ENCODE measurements around the gene ACBD4.

ACBD4 gene, protein sequence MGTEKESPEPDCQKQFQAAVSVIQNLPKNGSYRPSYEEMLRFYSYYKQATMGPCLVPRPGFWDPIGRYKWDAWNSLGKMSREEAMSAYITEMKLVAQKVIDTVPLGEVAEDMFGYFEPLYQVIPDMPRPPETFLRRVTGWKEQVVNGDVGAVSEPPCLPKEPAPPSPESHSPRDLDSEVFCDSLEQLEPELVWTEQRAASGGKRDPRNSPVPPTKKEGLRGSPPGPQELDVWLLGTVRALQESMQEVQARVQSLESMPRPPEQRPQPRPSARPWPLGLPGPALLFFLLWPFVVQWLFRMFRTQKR

DNA sequence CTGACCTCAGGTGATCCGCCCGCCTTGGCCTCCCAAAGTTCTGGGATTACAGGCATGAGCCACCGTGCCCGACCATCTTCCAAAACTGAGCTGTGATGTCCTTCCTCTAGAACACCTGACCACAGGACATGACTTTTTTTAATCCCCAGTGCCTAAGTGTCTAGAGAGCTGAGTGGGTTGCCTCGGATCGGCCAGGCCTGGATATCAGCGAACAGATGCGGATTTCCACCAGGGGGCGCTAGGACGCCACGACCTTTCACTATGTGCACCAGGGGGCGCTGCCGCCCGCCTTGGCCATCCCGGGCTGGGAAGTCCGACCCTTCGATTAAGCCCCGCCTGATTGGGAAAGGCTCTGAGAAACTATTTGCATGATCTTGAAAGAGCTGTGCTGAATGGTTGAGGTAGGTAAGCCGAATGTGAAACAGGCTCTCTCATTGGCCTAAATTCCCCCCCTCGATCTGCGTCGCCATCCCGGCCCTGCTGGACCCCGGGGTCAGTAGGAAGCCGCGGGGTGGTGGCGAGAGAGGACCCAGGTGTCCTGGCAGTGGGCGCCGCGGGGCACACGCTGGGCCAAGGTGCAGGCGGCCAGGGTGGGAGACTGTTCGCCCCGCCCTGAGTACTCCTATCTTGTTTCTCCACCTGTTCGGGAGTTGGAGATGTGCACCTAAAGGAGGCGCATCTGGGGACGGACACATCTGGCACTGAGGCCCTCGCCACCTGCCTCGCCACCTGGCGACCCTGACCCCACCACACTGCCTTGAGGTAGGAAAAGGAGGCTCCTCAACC, at the start of gene ACBD4:
Gene ACBD4, plus strand, starts transcription at position 496 of the 786 bp plus-strand sequence. CDS start 458 bp downstream, outside the sequence.
- peak; percentile 96 for DNase-seq

DNA sequence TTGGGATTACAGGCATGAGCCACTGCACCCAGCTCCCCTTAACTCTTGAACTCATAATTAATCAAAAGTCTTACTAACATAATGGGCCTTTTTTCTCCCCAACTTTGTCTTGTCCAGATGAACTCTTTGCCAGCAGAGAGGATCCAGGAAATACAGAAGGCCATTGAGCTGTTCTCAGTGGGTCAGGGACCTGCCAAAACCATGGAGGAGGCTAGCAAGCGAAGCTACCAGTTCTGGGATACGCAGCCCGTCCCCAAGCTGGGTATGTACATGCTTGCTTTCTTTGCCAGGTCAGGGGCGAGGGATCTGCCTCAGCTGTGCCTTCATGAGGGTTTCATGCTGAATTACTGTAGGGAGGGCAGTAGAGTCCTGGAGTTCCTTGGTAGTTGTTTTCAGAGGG, 49.1 kb upstream of the ACBD4 start:
- no peak for DNase-seq

DNA sequence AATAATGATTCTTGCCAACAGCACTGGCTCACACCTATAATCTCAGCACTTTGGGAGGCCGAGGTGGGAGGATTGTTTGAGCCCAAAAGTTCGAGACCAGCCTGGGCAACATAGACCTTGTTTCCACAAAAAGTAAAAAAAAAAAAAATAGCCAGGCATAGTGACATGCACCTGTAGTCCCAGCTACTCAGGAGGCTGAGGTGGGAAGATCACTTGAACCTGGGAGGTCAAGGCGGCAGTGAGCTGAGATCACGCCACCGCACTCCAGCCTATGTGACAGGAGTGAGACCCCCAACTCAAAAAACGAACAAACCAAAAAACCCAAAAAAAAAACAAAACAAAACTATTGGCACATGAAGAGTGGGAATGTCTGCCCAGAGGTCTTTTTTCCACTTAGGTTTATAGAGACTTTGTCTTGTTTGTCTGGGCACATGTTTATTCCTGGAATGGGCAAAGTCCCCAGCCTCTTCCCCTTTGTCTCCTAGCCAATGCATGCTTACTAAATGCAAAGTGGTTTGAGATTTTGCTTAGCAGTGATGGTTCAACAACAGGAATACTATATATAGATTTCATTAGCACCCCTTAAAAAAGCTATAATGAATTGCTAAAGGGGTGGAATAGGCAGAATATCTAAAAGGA, 48.5 kb upstream of the ACBD4 start:
- no peak for DNase-seq

DNA sequence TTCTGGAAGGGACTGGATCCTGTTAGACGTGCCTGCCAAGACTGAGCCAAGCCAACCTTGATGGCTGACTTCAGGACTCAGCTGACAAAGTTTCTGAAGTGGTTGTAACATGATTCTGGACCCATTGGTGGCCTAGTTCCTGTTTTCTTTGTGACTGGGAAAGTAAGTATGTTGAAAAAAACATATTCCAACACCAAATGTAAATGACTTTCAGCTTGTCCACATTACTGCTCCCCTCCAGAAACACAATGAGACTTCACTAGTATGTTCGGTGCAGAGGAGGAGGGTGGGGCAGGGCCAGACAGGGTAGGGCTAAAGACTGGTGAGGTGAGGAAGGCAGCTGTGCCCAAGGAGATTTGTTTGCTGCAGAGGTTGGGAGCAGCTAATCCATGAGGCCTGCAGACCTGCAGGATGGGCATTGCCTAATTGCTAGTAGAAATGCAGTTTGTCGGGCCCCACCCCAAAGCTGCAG, 47.9 kb upstream of the ACBD4 start:
- DNase-seq, result no peak

DNA sequence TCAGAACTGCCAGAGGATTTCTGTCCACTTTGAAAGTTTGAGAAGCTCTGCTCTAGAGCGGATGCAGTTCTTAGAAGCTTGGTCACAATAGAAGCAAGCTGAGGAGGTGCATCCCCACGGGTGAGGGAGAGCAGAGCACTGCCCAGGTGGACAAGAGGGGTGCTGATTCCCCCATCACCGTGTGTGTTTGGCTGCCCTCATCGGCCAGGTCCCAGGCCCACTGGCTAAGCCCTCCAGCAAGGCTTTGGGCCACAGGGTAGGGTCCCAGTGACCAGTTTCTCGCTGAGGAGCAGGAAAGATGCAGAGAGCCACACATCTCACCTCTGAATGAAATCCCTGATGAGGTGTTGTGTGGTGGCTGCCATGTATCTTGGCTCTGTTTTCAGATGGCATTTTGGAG, 47.5 kb upstream of the ACBD4 start:
- DNase-seq, result no peak

DNA sequence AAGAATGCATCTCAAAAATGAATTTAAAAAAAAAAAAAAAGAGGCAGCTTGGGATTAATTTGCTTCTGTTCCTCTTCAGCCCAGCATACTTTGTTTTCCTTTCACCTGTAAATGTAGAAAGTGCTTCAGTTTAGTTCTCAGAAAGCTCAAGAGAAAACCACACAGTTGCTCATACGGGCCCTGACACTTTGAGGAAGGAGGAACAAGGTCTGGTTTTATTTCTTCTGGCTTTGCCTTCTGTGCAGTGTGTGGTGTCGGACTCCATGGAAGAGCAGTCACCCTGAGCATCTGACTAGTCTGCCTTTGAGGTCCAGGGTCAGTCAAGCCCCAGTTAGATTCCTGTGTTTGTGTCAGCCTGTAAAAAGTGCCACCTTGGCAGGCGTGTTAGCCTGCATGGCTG, 46.7 kb upstream of the ACBD4 start:
- DNase-seq, result no peak

DNA sequence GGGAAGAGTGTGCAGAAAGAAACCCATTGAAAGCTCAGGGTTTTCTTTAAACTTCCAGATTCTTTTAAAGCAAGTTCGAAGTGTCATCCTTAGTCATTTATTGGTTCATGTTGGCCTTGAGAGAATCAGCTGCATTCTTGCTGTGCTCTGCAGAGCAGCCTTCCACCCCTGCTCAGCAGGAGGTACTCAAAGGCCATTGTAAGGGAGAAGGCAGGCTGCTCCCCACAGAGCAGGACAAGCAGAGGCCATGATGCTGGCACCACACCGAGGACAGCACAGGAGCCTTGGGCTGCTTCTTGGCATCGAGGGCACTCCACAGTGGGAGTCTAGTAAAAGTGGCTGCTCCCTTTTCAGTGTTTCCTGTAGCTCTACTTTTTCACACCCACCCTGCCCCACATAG, 44.8 kb upstream of the ACBD4 start:
- DNase-seq, result no peak

DNA sequence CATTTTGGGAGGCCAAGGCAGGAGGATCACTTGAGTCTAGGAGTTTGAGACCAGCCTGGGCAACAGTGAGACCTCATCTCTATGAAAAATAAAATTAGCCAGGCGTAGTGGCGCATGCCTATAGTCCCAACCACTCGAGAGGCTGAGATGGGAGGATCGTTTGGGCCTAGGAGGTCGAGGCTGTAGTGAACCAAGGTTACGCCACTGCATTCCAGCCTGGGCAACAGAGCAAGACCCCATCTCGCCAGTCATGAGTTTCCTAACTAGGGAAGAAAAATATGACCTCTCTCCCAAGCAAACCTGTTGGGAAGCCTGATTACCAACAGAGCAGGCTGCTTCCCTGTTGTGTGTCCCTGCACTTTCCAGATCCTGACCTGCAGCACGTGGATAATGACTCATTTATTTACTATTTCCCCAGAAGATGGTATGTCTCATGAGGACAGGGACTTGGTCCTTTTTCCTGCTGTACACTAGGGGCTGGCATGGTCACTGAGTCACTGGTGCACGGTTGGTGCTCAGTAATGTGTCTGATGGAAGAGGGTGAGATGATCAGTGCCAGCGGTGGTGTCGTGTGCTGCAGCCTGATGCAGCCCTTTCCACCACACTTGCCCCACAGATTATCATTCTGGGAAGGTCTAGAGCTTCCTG, 43.6 kb upstream of the ACBD4 start:
- DNase-seq, result no peak

DNA sequence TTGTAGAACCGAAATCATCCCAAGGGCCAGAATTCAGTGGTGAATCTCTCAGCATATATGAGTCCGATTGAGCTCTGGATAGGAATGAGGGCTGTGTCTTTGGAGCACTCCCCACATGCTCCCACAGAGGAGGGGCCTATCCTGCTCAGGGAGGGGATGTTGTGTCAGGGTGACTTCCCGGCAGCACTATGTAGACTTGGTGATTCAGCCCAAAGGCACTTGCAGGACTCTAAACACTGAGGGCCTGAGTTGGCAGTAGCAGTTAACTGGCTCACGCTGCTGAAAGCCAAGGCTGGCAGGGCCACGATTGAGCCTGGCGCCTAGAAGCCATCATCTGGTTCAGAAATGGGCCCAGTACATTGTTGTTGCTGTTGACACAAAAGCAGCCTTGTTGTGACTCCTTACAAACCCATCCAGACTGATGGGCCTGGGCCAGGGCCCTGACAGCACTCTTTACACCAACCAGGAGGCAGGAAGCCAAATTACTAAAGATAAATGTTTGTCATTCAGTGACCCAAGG, 42.5 kb upstream of the ACBD4 start:
- no peak for DNase-seq

DNA sequence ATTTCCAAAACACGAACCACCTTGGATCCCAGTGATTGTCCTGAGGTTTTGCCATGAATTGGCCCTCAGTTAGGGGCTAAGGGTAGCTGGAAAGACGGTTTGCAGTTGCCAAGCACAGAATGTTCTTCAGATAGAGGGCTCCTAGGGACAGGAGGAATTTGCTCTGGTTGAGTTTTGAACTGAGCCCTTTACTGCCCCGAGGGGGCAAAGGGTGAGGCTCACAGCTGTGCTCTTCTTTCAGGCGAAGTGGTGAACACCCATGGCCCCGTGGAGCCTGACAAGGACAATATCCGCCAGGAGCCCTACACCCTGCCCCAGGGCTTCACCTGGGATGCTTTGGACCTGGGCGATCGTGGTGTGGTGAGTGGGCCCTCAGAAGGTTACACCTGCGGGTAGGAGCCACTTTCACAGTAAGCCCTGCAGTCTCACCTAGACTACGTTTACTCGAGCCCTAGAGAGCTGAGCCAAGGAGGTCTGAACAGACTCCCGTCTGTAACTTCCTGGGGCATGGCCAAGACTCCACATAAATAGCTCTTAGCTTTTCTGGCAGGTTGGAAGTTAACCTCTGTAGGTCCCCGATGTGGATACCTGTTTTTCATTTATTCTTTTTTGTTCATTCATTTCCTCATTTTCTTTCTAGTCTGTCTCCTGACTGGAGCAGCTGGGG, 41.9 kb upstream of the ACBD4 start:
- DNase-seq, result no peak

DNA sequence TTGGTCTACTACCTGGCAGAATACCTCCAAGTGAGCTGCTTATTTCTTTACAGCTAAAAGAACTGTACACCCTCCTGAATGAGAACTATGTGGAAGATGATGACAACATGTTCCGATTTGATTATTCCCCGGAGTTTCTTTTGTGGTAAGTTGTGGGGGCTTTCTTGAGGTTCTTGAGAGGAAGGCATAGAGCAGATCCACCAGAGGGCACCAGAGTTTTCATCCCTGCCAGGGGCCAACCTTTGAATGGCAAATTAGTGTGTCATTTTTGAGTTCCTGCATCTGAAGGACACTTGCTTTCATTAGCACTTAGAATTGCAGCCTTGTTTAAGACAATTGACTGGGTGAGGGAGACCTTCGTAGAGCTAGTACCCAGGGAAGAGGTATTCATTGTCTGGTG, 39.3 kb upstream of the ACBD4 start:
- peak; percentile 46 for DNase-seq

DNA sequence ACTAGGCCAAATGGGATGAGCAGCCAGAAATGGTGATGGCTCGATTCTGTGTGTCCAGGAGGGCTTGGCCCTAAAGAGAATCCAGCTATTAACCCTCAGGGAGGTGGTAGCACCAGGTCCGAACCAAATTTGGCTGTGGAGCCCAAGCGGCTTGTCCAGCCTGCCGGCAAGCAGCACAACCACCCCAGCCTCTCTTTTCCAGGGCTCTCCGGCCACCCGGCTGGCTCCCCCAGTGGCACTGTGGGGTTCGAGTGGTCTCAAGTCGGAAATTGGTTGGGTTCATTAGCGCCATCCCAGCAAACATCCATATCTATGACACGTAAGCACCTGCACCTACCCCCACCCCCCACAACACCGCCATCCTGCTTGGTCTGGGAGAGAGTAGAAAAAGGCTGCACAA, 38.6 kb upstream of the ACBD4 start:
- no peak for DNase-seq

DNA sequence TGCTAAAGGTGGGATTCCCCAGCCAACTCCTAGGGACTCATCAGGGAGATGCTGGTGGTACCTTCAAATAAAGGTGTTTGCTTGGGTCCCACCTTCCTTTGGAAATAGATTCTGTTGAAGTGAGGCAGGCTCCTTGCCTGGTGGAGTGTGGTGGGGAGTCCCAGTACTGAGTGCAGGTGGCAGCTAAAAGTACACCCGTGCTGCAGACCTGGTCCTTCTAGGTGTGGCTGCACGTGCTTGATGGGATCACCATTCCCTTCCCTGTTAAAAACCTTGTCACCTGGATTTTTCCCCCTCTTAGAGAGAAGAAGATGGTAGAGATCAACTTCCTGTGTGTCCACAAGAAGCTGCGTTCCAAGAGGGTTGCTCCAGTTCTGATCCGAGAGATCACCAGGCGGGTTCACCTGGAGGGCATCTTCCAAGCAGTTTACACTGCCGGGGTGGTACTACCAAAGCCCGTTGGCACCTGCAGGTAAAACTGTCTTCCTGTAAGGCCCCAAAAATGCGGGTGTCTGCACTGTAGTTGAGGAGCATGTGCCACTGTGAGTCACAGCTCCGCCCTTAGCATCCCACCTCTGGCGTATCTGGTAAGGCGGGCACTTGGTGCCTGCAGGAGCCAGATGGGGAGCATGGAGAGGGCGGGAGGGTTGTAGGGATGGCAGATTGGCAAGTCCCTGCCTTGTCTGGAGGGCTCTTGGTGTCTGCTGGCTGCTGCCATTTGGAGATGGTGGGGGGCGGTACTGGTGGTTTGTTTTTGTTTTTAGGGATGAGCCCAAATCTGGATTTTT, 37.2 kb upstream of the ACBD4 start:
- DNase-seq, result peak; percentile 93

DNA sequence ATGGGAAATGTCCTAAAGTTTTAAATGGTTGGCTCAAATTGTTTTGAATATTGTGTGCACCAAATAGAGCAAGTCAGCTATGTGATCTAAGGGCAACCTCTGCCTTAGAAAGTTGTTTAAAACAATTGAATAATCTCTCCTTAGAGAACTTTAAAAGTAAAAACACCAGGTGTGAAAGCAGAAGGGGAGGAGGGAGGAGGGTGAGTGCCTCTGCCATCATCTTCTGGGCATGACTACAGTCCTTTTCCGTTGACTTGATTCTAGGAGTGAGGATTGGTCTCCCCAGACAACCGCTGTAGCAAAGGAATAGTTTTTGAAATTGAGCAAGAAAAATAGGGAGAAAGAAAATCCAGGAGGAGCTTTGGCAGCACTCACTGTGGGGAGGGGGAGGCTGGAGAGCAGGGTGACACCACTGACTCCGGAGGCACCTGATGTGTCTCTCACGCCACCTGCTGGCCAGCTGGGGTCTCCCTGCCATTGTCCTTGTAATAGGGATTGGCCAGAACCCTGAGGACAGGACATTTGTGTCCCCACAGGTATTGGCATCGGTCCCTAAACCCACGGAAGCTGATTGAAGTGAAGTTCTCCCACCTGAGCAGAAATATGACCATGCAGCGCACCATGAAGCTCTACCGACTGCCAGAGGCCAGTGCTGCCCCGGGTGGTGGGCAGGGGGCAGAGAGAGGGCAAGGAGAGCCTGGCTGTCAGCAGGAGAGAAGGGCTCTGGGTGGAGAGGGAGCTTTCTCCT, 36.4 kb upstream of the ACBD4 start:
- DNase-seq, result peak; percentile 78

DNA sequence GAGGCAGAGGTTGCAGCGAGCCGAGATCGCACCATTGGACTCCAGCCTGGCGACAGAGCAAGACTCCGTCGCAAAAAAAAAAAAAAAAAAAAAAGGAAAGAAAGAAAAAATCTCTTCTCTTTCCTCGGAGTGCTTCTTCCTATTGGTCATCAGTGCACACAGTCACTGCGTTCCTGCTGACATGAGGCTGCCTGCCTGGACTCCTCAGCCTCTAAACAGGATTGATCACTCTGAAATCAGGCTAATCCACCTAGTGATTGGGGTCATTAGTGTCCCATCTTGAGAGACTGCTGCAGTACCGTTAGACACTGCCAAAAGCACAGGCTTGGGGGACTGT, 34.0 kb upstream of the ACBD4 start:
- DNase-seq, result no peak

DNA sequence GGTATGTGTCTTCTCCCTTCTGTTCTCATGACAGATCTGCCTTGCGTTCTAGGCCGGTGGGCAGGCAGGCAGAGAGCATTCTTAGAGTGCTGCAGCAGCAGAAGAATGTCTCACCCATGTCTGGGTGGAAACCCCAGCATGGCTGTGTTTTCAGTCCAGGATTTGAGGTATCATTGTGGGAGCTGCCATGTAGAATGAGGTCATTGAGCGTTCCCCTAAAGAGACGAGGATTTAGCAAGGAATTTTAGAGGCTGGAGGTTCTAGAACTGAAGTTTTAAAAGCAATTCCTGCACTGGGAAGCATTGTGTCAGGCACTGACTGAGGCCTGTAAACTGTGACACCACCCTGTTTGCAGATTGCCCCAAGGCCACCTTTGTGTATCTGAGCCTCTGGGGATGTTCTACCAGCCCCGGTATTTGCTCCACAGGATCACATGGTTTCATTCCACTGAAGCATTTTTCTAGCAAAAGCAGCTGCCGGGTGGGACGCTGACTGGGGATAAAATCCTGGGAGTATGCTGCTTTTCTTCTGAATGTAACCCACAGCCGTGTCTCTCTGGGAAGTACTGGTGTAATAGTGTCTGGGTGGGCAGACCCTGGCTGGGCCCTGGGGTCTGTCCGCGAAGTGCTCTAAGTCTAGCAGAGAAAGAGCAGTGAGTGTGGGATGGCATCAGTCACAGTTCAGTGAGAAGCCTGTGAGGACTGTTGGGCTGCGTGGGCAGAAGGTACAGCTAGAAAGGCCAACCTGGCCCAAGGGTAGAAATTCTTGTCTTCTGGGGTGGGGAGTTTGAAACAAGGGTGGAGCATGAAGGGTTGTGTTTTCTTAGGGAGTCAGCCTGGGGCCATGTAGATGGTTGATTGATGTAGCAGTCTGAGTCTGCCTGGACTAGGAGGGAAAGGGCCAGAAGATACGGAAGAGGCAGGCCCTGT, 33.3 kb upstream of the ACBD4 start:
- DNase-seq, result no peak

DNA sequence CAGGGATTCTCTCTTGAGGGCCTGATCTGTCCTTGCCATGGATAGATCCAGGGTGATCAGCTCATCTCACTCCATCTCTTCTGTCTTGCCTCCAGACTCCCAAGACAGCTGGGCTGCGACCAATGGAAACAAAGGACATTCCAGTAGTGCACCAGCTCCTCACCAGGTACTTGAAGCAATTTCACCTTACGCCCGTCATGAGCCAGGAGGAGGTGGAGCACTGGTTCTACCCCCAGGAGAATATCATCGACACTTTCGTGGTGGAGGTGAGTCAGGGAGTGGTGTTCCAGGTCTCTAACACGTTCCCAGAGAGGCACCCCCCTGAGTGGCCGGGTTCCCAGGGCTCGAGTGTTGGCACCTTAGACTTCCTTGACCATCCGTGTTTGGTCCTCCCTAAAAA, 32.6 kb upstream of the ACBD4 start:
- DNase-seq, result no peak

DNA sequence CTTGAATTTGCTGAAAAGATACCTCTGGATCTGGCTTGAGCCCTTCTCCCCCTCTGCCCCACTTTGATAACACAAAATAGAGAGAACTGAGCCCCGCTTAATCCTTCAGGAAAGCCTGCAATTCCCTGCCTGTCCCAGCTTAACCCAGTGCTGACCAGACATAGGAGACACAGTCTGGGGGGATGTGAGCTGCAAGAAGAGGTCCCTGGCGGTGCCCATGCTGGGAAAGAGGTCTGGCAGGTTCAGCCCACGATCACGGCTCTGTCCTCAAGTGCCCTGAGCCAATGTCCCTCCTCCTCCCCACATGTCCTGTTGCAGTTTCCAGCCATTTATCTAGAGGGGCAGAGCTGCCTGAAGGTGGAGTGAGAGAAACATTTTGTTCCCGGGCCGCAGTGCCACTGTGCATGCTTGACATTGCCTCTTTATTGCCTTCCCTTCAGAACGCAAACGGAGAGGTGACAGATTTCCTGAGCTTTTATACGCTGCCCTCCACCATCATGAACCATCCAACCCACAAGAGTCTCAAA, 32.2 kb upstream of the ACBD4 start:
- no peak for DNase-seq

DNA sequence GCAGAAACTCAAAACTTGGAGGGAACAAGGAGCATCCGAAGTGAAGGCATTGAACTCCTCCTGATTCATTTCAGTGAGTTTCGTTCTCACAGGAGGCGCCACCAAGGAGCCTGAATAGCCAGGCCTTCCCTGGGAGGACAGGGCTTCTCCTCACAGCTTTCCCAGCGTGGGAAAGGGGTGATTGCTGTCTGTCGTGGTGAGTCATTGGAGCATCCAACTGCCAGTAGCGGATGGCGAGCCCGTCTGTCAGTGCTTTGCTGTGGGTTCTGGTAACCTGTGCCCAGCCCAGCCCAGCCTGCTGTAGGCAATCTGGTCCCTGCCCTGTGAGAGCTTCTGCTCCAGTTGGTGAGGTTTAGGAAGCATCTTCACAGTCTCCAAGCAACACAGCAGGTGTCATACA, 31.5 kb upstream of the ACBD4 start:
- DNase-seq, result no peak

DNA sequence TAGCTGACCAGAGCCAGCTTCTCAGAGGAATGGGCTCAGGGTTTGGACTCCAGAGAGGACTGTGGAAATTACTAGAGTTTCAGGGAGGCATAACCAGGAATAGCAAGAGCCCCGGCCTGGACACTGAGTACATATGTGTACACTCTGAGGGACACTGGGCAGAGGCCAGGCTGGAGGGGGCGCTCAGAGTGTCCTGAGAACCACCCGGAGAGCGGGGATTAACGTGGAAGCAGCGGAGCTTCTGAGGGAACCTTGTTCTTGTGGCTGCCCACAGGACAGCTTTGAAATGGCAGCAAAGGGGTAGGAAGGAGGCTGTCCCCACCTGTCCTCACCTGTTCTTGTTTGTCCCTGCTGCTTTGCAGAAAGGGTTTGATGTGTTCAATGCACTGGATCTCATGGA, 31.0 kb upstream of the ACBD4 start:
- no peak for DNase-seq

Measured in NCI-H2171 treated with DMSO at 0.1 percent for 48 hours (cell line).